IPS DF 6.9 (cell line): ENCODE results near the gene TBX4.
A peak's percentile ranks its signal among the peaks of the same experiment; 100 is the strongest.

Experiments used
- DNase-seq: peaks from one replicate; pipeline ENCODE4 v3.0.0-alpha.2; 2013; ENCODE audit warnings: low read depth, low spot score
- H3K27ac ChIP-seq: one replicate; pipeline ENCODE4 v1.5.1; 2013; ENCODE audit warnings: low read length, control low read depth
- H3K27me3 ChIP-seq: 2 replicates; pipeline ENCODE4 v1.6.1; 2013; ENCODE audit warnings: mild to moderate bottlenecking, low read length; ENCODE audit not compliant: control insufficient read depth, insufficient read depth
- H3K36me3 ChIP-seq: 2 replicates; pipeline ENCODE4 v1.6.1; 2013; ENCODE audit warnings: low read length; ENCODE audit not compliant: control insufficient read depth, insufficient read depth
- H3K4me1 ChIP-seq: 2 replicates; pipeline ENCODE4 v1.6.1; 2013; ENCODE audit warnings: low read length; ENCODE audit not compliant: control insufficient read depth, insufficient read depth
- H3K4me3 ChIP-seq: 2 replicates; pipeline ENCODE4 v1.5.1; 2013; ENCODE audit warnings: mild to moderate bottlenecking, low read length
- H3K9me3 ChIP-seq: 2 replicates; pipeline ENCODE4 v1.6.1; 2013; ENCODE audit warnings: low read length, inconsistent platforms; ENCODE audit not compliant: control insufficient read depth, insufficient read depth
- whole genome bisulfite sequencing: extraction: QIAGEN DNeasy Blood & Tissue Kit; methylation state at CpG from one replicate; pipeline ENCODE4 v1.1.7; 2013; ENCODE audit warnings: mixed read lengths, missing lambda C conversion rate; ENCODE audit not compliant: insufficient read length, insufficient coverage; 5-methylcytosine and 5-hydroxymethylcytosine counted together

TBX4 gene

DNA sequence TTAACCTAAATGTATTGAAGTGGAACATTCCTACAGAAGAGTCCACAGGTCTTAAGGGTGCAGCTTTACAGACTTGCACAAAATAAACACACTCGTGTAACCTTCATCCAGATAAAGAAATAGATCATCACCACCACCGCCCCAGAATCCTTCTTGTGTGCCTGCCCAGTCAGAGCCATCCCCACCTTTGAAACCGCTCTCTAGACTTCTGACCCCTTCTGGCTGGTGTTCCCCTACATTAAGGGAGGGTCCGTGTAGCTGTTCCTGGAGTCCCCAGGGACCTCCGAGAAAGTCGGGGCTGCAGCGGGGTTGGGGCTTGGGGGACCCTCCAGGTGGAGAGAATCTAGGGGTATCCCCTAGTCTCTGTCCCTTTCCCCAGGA is 9.4 kb downstream of the TBX4 start:
- Histone ChIP-seq H3K27ac (no peak overlapping the region), H3K4me3 (no peak overlapping the region; the same call in 1 of the 2 replicates), H3K4me1 (peaks cover 8% of the 10 kb centered on the region), H3K9me3 (no peaks in the 10 kb centered on the region), H3K27me3 (peaks cover 94% of the 10 kb centered on the region), H3K36me3 (no peaks in the 10 kb centered on the region)
- DNase-seq: no peak
- WGBS: no CpG with 5 or more reads among the region's 7 CpGs

DNA sequence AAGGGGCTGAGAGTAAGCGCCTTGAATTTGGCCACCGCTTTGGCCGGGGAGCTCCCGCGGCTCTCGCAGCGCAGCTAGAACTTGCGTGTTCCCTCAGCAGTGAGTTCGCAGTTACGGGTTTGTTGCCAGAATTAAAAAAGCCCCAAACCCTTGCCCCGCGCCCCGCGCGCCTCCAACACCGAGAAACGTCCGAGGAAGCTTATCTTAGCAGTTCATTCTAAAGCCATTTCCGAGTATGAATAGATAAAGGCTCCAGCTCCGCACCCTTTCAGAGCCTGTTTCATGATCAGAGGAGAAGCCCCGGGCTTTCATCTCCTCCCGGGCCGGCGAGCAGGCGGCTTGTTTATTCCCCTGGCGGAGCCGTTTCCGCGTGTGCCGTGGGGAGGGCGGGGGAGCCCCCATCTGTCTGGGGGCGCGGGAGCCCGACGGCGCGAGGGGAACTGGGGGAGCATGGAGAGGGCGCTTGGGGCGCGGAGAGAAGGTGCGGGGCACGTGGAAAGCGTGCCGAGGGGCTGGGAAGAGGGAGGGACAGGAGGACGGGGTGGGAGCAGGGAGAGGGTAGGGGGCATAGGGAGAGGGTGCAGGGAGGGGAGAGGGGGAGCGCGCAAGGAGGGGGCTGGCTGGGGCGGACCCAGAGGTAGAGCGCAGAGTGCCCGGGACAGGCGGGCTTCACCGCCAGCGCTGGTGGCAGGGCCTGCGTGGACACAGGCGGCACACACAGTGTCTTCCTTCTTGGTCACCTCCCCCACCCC is 9.9 kb downstream of the TBX4 start:
- WGBS: no CpG with 5 or more reads among the region's 55 CpGs
- peak overlapping the region; percentile 4; the same call in 1 of the 2 replicates for H3K4me3 ChIP-seq
- H3K36me3 ChIP-seq: no peaks in the 10 kb centered on the region
- no peak overlapping the region for H3K27ac ChIP-seq
- DNase-seq: no peak
- H3K9me3 ChIP-seq: no peaks in the 10 kb centered on the region
- peaks cover 8% of the 10 kb centered on the region for H3K4me1 ChIP-seq
- peaks cover 88% of the 10 kb centered on the region for H3K27me3 ChIP-seq

DNA sequence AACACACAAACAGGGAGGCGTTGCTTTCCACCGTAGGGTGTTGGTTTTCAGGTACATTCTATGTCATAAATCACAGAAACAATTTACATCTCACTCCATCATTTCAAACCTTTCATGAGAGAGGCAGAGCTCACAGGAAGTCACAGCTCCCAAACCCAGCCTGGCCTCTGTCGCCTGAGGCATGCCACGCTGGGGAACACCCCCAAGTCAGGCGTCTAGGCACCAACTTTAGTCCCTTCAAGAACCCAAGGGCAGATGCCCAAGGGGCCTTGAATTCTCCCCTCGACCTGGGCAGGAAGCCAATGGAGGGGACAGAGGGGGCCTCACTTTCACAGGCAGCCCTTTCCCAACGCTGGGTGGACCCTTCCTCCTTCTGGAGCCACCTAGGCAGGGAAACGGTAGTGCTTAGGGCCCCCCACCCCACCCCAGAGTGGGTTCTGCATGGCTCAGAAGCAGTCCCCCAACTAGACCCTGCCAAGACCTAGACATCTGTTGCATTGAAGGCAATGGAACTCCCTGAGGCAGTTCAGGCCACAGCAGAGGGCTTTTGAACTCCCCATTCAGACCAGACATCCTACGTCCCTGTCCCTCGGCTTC is 10.6 kb downstream of the TBX4 start:
- H3K27me3 ChIP-seq: peaks cover 82% of the 10 kb centered on the region
- DNase-seq: no peak
- H3K4me3 ChIP-seq: no peak overlapping the region

DNA sequence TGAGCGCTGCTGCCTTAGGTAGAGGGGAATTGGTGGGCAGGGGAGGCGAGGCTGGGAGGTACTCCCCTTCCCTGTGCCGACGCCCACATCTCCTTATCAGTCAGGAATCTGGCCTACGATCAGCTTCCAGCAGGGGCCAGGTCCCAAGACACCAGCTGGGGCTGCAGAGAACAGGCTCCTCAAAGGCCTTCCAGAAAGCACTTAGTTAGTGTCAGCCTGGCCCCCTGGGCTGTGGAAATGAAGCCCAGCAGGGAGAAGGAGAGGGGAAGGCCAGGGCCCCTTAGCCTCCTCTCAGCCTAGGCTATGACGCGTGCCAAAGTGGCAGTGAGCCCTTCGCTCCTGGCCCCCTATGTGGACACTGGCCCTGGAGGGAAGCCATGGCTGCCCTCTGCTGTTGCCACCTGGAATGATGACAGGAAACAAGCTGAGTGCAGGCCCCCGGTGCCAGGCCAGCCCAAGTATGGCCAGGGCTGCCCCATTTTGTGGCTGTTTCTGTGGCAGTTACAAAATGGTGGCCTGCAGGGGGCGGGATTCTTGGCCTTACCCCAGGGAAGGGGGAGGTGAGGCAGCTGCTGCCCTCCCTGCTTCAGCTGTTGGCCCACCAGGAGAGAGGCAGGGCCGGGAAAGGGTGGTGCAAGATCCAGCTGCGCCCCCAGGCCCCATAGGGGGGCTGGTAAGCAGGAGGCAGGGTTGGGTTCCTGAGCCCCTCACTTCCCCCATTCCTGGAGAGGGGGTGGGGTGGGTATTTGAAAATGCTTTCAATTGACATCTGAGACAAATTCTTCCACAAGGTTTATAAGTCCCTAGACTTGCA is 11.3 kb downstream of the TBX4 start:
- H3K9me3 ChIP-seq: no peaks in the 10 kb centered on the region
- peaks cover 75% of the 10 kb centered on the region for H3K27me3 ChIP-seq
- WGBS: no CpG with 5 or more reads among the region's 12 CpGs
- H3K4me1 ChIP-seq: peaks cover 8% of the 10 kb centered on the region
- no peaks in the 10 kb centered on the region for H3K36me3 ChIP-seq
- no peak overlapping the region for H3K4me3 ChIP-seq
- no peak overlapping the region for H3K27ac ChIP-seq
- DNase-seq: no peak

More for the DNA sequence above, 10.6 kb downstream of the TBX4 start:
- no CpG with 5 or more reads among the region's 10 CpGs for WGBS
- no peaks in the 10 kb centered on the region for H3K9me3 ChIP-seq
- H3K27ac ChIP-seq: no peak overlapping the region
- no peaks in the 10 kb centered on the region for H3K36me3 ChIP-seq
- peaks cover 7% of the 10 kb centered on the region for H3K4me1 ChIP-seq

DNA sequence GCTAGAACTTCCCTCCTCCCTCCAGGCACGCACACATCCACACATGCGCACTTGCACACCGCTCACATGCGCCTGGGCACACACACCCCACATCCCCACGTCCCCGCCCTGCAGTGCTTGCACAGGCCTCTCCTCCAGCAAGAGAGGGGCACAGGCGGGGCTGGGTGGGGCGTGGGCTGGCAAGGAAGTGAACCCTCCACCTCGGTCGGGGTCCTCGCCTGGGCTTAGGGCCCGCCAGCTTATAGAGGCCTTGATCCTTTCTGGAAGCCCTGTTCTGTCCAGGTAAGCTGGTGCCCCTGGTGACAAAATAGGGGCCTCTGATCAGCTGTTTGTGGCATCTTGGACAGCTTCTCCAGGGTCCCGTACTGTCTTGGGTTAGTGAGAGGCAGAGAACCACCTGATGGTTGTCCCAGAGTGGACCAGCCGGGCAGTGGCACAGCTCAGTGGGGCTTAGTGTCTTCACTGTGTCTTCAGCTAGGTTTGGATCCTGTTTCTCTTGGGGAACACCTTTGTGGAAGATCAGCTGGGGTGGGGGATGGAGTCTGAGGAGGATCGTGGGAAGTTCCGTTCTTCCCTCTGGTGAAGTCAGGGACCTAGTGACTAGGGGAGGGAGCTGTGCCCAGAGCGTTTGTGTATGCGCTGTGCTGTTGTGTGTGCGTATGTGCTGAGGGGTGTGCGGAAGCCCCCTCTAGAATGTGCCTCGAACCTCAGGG is 12.1 kb downstream of the TBX4 start:
- H3K27me3 ChIP-seq: peaks cover 67% of the 10 kb centered on the region

DNA sequence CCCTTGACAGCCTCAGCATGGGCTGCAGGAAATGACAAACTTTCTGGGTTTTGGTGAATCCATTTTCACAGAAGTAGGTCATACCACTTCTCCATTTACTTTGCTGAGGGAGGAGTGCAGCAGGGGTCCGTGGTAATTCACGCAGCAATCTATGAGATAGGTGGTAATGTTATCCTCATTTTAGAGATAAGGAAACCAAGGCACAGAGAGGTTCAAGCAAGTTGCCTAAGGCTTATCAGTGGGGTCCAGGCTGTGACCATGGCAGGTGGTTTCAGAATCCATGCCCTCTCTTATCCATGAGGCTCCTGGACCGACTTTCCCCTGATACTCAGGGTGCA is 12.6 kb downstream of the TBX4 start:
- no peak for DNase-seq
- H3K9me3 ChIP-seq: no peaks in the 10 kb centered on the region
- no peak overlapping the region for H3K27ac ChIP-seq
- H3K27me3 ChIP-seq: peaks cover 62% of the 10 kb centered on the region
- no peak overlapping the region for H3K4me3 ChIP-seq
- no CpG with 5 or more reads among the region's 3 CpGs for WGBS
- no peaks in the 10 kb centered on the region for H3K36me3 ChIP-seq
- peaks cover 8% of the 10 kb centered on the region for H3K4me1 ChIP-seq

More for the DNA sequence above, 12.1 kb downstream of the TBX4 start:
- H3K27ac ChIP-seq: no peak overlapping the region
- no peaks in the 10 kb centered on the region for H3K9me3 ChIP-seq
- no peaks in the 10 kb centered on the region for H3K36me3 ChIP-seq
- no CpG with 5 or more reads among the region's 21 CpGs for WGBS
- H3K4me3 ChIP-seq: no peak overlapping the region
- DNase-seq: no peak
- H3K4me1 ChIP-seq: peaks cover 8% of the 10 kb centered on the region

DNA sequence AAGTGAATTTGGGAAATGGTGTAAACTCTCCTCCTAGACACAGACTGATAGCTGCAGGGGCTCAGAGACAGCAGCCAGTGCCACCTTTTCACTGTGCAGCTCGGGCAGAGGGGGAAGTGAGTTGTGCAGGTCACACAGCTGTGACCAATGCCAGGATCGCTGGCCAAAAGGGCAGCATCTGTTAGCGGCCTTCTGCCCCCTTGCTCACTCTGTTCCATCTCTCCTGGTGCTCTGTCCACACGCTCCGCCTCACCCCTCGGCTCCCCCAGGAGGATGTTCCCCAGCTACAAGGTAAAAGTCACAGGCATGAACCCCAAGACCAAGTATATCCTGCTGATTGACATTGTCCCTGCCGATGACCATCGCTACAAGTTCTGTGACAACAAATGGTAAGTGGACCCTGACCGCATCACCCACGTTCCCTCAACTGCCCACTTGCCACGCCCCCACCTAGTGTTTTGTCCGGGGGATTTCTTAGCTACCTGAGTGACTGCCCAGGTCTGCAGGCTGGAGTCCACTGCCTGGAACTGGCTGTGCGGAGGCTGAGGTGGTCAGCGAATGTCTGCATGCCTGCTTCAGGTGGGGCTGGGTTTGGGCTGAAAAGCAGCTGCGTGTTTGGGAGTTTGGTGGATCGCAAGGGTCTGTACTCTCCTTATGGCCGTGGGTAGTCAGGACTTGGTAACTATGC is 13.5 kb downstream of the TBX4 start:
- no peak overlapping the region for H3K27ac ChIP-seq
- H3K36me3 ChIP-seq: no peaks in the 10 kb centered on the region
- no peak for DNase-seq
- no peak overlapping the region for H3K4me3 ChIP-seq
- H3K27me3 ChIP-seq: peaks cover 53% of the 10 kb centered on the region
- no peaks in the 10 kb centered on the region for H3K9me3 ChIP-seq
- WGBS: no CpG with 5 or more reads among the region's 17 CpGs
- peaks cover 8% of the 10 kb centered on the region for H3K4me1 ChIP-seq

DNA sequence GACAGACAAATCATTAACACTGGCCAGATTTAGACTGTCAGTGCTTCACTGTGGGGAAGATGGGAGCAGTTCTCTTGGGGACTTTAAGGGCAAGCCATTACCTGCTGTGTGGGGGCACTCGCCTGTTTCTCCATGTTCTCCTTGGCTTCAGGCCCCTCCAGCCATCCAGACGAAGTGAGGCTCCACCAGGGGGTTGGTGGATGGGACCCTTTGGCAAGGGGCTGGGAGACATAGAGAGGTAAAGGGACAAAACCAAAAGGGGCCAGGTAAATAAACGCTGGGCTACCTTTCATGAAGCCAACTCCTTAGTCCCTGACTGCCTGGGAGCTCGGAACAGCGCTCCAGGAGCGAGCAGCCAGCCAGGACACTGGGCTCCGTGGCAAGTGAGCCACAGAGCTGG is 14.0 kb downstream of the TBX4 start:
- no CpG with 5 or more reads among the region's 7 CpGs for WGBS
- no peaks in the 10 kb centered on the region for H3K9me3 ChIP-seq
- peaks cover 47% of the 10 kb centered on the region for H3K27me3 ChIP-seq
- H3K4me3 ChIP-seq: no peak overlapping the region
- no peaks in the 10 kb centered on the region for H3K36me3 ChIP-seq
- no peak for DNase-seq
- peaks cover 8% of the 10 kb centered on the region for H3K4me1 ChIP-seq
- H3K27ac ChIP-seq: no peak overlapping the region

DNA sequence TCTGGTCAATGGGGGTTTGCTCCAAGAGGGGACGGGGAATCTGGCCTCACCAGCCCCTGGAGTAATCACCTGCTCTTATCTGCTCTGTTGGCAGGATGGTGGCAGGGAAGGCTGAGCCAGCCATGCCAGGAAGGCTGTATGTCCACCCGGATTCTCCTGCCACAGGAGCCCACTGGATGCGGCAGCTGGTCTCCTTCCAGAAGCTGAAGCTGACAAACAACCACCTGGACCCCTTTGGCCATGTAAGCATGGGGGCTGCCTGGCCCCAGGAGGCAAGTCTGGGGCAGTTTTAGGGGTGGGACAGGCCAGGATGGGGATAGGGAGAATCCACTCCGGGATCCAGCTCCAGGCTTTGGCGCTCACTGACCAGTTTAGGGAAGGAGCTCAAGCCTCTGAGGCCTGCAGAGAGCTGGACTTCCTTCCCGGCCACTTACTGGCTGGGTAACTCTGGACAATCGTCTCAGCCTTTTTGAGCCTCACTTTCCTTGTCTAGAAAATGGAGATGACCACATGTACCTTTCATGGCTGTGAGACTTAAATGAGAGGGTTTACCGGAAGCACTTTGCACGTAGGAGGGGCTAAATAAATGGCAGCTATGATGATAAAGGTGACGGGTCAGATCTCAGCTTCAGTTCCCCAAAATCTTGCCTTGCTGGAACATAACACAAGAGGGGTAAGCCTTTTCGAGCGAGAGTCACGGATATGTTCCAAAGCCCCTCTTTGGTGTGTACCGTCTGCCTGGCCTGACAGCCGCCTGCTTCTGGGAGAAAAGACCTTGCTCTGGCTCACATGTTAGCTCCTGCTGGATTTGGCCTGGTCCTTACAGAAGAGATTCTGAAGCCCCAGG is 15.4 kb downstream of the TBX4 start:
- H3K36me3 ChIP-seq: no peaks in the 10 kb centered on the region
- no peaks in the 10 kb centered on the region for H3K9me3 ChIP-seq
- no peak for DNase-seq
- WGBS: no CpG with 5 or more reads among the region's 15 CpGs
- H3K4me3 ChIP-seq: no peak overlapping the region
- peaks cover 34% of the 10 kb centered on the region for H3K27me3 ChIP-seq
- H3K27ac ChIP-seq: no peak overlapping the region
- H3K4me1 ChIP-seq: peaks cover 8% of the 10 kb centered on the region; the same call in 1 of the 2 replicates
